H9 (cell line): ENCODE data around the gene CTIF. TPM values are rescaled to one million over a fixed set of nuclear protein-coding genes. Genes with fewer than 3 reads are reported as not detected.

Source experiments
- DNase-seq: peaks from one replicate; pipeline ENCODE4 v3.0.0-alpha.2; 2017
- H2AFZ ChIP-seq: one replicate; pipeline ENCODE4 v1.6.1; 2013; ENCODE audit warnings: mild to moderate bottlenecking, low read length, control low read depth, moderate library complexity
- H2AK5ac ChIP-seq: 2 replicates; pipeline ENCODE4 v1.6.1; 2013; ENCODE audit warnings: low read length, control low read depth, mixed read lengths; ENCODE audit not compliant: insufficient read length
- H2BK120ac ChIP-seq: one replicate; pipeline ENCODE4 v1.6.1; 2013; ENCODE audit warnings: low read depth, mild to moderate bottlenecking, low read length, control low read depth, inconsistent platforms; ENCODE audit not compliant: poor library complexity, severe bottlenecking
- H2BK12ac ChIP-seq: 2 replicates; pipeline ENCODE4 v1.6.1; 2013; ENCODE audit warnings: low read length, control low read depth, mixed read lengths, low read depth; ENCODE audit not compliant: insufficient read length
- H2BK15ac ChIP-seq: 2 replicates; pipeline ENCODE4 v1.6.1; 2013; ENCODE audit warnings: low read depth, low read length, control low read depth
- H2BK20ac ChIP-seq: one replicate; pipeline ENCODE4 v1.6.1; 2013; ENCODE audit warnings: low read depth, mild to moderate bottlenecking, low read length, control low read depth, inconsistent platforms; ENCODE audit not compliant: poor library complexity, severe bottlenecking
- H2BK5ac ChIP-seq: 2 replicates; pipeline ENCODE4 v1.6.1; 2013; ENCODE audit warnings: low read length, control low read depth, mixed read lengths; ENCODE audit not compliant: insufficient read length
- H3K14ac ChIP-seq: 2 replicates; pipeline ENCODE4 v1.6.1; 2013; ENCODE audit warnings: low read length, control low read depth; ENCODE audit not compliant: insufficient read depth
- H3K18ac ChIP-seq: 2 replicates; pipeline ENCODE4 v1.6.1; 2013; ENCODE audit warnings: low read depth, mild to moderate bottlenecking, mixed read lengths, low read length, control low read depth; ENCODE audit not compliant: insufficient read length
- H3K23ac ChIP-seq: 2 replicates; pipeline ENCODE4 v1.6.1; 2013; ENCODE audit warnings: low read length, control low read depth, mixed read lengths, low read depth; ENCODE audit not compliant: insufficient read length
- H3K23me2 ChIP-seq: 2 replicates; pipeline ENCODE4 v1.6.1; 2013; ENCODE audit warnings: low read depth, mild to moderate bottlenecking, mixed read lengths, low read length, control low read depth; ENCODE audit not compliant: insufficient read length, poor library complexity, severe bottlenecking
- H3K27ac ChIP-seq: 2 replicates; pipeline ENCODE4 v1.5.1; 2013; ENCODE audit warnings: low read length, control low read depth, mixed read lengths, low read depth; ENCODE audit not compliant: insufficient read length
- H3K27me3 ChIP-seq: 2 replicates; pipeline ENCODE4 v1.6.1; 2013; ENCODE audit warnings: low read length, control low read depth, inconsistent platforms; ENCODE audit not compliant: insufficient read depth
- H3K4ac ChIP-seq: 2 replicates; pipeline ENCODE4 v1.6.1; 2013; ENCODE audit warnings: low read depth, mild to moderate bottlenecking, control low read depth, inconsistent platforms, low read length, moderate library complexity
- H3K4me1 ChIP-seq: 2 replicates; pipeline ENCODE4 v1.6.1; 2013; ENCODE audit warnings: low read length, control low read depth, inconsistent platforms; ENCODE audit not compliant: insufficient read depth
- H3K4me2 ChIP-seq: 2 replicates; pipeline ENCODE4 v1.6.1; 2013; ENCODE audit warnings: low read length, control low read depth, mixed read lengths; ENCODE audit not compliant: insufficient read length, insufficient read depth
- H3K56ac ChIP-seq: 2 replicates; pipeline ENCODE4 v1.6.1; 2013; ENCODE audit warnings: low read depth, mild to moderate bottlenecking, mixed read lengths, low read length, control low read depth; ENCODE audit not compliant: insufficient read length
- H3K79me1 ChIP-seq: 2 replicates; pipeline ENCODE4 v1.6.1; 2013; ENCODE audit warnings: low read depth, mild to moderate bottlenecking, moderate library complexity, low read length, control low read depth, inconsistent platforms; ENCODE audit not compliant: insufficient read depth, poor library complexity, severe bottlenecking
- H3K79me2 ChIP-seq: 2 replicates; pipeline ENCODE4 v1.6.1; 2013; ENCODE audit warnings: low read length, control low read depth, inconsistent platforms; ENCODE audit not compliant: insufficient read depth
- H3K9ac ChIP-seq: 2 replicates; pipeline ENCODE4 v1.6.1; 2013; ENCODE audit warnings: low read length, control low read depth, mixed read lengths; ENCODE audit not compliant: insufficient read length; ENCODE audit errors: extremely low read depth
- H3K9me3 ChIP-seq: one replicate; pipeline ENCODE4 v1.6.1; 2013; ENCODE audit warnings: low read depth, low read length, inconsistent platforms; ENCODE audit not compliant: control insufficient read depth
- H3T11ph ChIP-seq: one replicate; pipeline ENCODE4 v1.6.1; 2013; ENCODE audit warnings: mild to moderate bottlenecking, low read length, control low read depth, inconsistent platforms
- H4K20me1 ChIP-seq: one replicate; pipeline ENCODE4 v1.6.1; 2013; ENCODE audit not compliant: control insufficient read depth, insufficient read length, insufficient read depth
- H4K5ac ChIP-seq: 2 replicates; pipeline ENCODE4 v1.6.1; 2013; ENCODE audit warnings: low read depth, mild to moderate bottlenecking, mixed read lengths, low read length, control low read depth; ENCODE audit not compliant: insufficient read length
- H4K8ac ChIP-seq: replicated peaks from 2 replicates; pipeline ENCODE4 v1.6.1; 2013; ENCODE audit warnings: low read length, control low read depth, mixed read lengths, low read depth; ENCODE audit not compliant: insufficient read length
- H4K91ac ChIP-seq: 2 replicates; pipeline ENCODE4 v1.6.1; 2013; ENCODE audit warnings: low read depth, mild to moderate bottlenecking, moderate library complexity, mixed read lengths, low read length, control low read depth; ENCODE audit not compliant: insufficient read length
- H3K27ac Mint-ChIP-seq, 3 experiments: 2 replicates in 2 of 3; 3 replicates in 1 of 3; pipeline ENCODE4 v1.8.0; 2020 to 2021; ENCODE audit warnings: mixed read lengths in 3 of 3, mild to moderate bottlenecking in 1 of 3, moderate library complexity in 1 of 3
- H3K27me3 Mint-ChIP-seq: 2 replicates; pipeline ENCODE4 v1.8.0; 2021; ENCODE audit warnings: low read depth, mild to moderate bottlenecking, moderate library complexity, mixed read lengths
- H3K36me3 Mint-ChIP-seq, 3 experiments: 2 replicates in 2 of 3; 3 replicates in 1 of 3; pipeline ENCODE4 v1.8.0; 2020 to 2021; ENCODE audit warnings: low read depth in 3 of 3, mixed read lengths in 3 of 3; ENCODE audit not compliant: insufficient read depth in 1 of 3
- H3K4me1 Mint-ChIP-seq, 2 experiments: 2 replicates each; pipeline ENCODE4 v1.8.0; 2020; ENCODE audit warnings: mixed read lengths in 2 of 2
- H3K4me3 Mint-ChIP-seq, 2 experiments: 2 replicates in 1 of 2; 3 replicates in 1 of 2; pipeline ENCODE4 v1.8.0; 2020 to 2021; ENCODE audit warnings: mild to moderate bottlenecking in 2 of 2, mixed read lengths in 2 of 2, moderate library complexity in 1 of 2
- H3K9me3 Mint-ChIP-seq, 2 experiments: 2 replicates in 1 of 2; 3 replicates in 1 of 2; pipeline ENCODE4 v1.8.0; 2020; ENCODE audit warnings: mild to moderate bottlenecking in 2 of 2, mixed read lengths in 2 of 2, moderate library complexity in 1 of 2
- CTCF ChIP-seq: fragments of 200-600 bp; sonication (generic); conservative IDR thresholded peaks from 3 replicates; pipeline ENCODE4 v1.8.0; 2021; ENCODE audit warnings: antibody characterized with exemption, mild to moderate bottlenecking
- total RNA-seq: library from RNA; stranded (reverse); gene quantifications from 2 replicates; pipeline ENCODE4 v1.2.1, GENCODE V29; 2021

CTIF gene
- total RNA-seq, 1 experiment from 2014 or later = 15.8 TPM

DNA sequence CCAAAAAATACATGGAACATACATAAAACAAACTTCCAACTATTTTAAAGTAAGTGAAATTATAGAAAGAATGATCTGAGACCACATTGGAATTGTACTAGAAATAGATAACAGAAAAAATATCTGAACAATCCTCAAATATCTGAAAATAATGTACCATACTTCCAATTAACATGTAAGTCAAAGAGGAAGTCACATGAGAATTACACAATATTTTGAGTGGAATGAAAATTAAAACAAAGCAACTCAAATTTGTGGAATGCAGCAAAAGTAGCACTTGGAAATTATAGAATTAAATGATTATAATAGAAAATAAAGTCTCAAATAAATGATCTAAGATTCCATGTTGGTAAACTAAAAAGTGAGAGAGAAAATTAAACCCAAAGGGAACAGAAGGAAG lies 38.3 kb upstream of the CTIF start:
- Mint-ChIP-seq H3K27ac (no peak overlapping the region), H3K4me3 (no peak overlapping the region), H3K27me3 (no peaks in the 10 kb centered on the region; the same call in none of the 2 replicates), H3K4me1 (peaks cover 0 to 3% of the 10 kb centered on the region in 2 experiments; a peak in 2 of 4 replicates), H3K36me3 (peaks cover 0 to 10% (median 4%) of the 10 kb centered on the region in 3 experiments; a peak in 3 of 7 replicates), H3K9me3 (peaks cover 17 to 21% of the 10 kb centered on the region in 2 experiments)
- no peak for DNase-seq
- H4K20me1 ChIP-seq = no peaks in the 10 kb centered on the region
- no peak overlapping the region for H2BK12ac ChIP-seq
- no peak for TF ChIP-seq CTCF
- no peak overlapping the region for H3K56ac ChIP-seq
- H3K14ac ChIP-seq = no peak overlapping the region
- no peak overlapping the region for H2BK20ac ChIP-seq
- H3K4me1 ChIP-seq = no peaks in the 10 kb centered on the region
- no peak overlapping the region for H4K91ac ChIP-seq
- no peak overlapping the region for H2AK5ac ChIP-seq
- no peak overlapping the region for H2BK5ac ChIP-seq
- H3K9ac ChIP-seq = no peak overlapping the region
- no peaks in the 10 kb centered on the region for H3K23me2 ChIP-seq
- no peak overlapping the region for H3K18ac ChIP-seq
- H3T11ph ChIP-seq = no peak overlapping the region
- H2BK120ac ChIP-seq = no peak overlapping the region
- H3K79me2 ChIP-seq = no peaks in the 10 kb centered on the region
- no peak overlapping the region for H2BK15ac ChIP-seq
- H2AFZ ChIP-seq = no peak overlapping the region
- no peaks in the 10 kb centered on the region for H3K9me3 ChIP-seq
- H4K8ac ChIP-seq = no peak overlapping the region
- no peak overlapping the region for H3K4ac ChIP-seq
- H3K23ac ChIP-seq = no peak overlapping the region
- H3K4me2 ChIP-seq = no peak overlapping the region
- H3K79me1 ChIP-seq = no peaks in the 10 kb centered on the region
- H3K27me3 ChIP-seq = no peaks in the 10 kb centered on the region
- H3K27ac ChIP-seq = no peak overlapping the region
- H4K5ac ChIP-seq = no peak overlapping the region
